HG02938 (cell line): ENCODE results near the gene ACBD5.
"Not testable (repeated sequence)": the region's sequence is repeated elsewhere in the genome, so short reads cannot be mapped to it uniquely, and the experiment has no call there.

Experiments
- ATAC-seq: cut with Tn5 transposase; IDR thresholded peaks from one replicate; pipeline ENCODE4 v1.9.1; 2021; ENCODE audit warnings: mild to moderate bottlenecking, moderate library complexity; ENCODE audit not compliant: unreplicated experiment

The ACBD5 gene, protein sequence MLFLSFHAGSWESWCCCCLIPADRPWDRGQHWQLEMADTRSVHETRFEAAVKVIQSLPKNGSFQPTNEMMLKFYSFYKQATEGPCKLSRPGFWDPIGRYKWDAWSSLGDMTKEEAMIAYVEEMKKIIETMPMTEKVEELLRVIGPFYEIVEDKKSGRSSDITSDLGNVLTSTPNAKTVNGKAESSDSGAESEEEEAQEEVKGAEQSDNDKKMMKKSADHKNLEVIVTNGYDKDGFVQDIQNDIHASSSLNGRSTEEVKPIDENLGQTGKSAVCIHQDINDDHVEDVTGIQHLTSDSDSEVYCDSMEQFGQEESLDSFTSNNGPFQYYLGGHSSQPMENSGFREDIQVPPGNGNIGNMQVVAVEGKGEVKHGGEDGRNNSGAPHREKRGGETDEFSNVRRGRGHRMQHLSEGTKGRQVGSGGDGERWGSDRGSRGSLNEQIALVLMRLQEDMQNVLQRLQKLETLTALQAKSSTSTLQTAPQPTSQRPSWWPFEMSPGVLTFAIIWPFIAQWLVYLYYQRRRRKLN

DNA sequence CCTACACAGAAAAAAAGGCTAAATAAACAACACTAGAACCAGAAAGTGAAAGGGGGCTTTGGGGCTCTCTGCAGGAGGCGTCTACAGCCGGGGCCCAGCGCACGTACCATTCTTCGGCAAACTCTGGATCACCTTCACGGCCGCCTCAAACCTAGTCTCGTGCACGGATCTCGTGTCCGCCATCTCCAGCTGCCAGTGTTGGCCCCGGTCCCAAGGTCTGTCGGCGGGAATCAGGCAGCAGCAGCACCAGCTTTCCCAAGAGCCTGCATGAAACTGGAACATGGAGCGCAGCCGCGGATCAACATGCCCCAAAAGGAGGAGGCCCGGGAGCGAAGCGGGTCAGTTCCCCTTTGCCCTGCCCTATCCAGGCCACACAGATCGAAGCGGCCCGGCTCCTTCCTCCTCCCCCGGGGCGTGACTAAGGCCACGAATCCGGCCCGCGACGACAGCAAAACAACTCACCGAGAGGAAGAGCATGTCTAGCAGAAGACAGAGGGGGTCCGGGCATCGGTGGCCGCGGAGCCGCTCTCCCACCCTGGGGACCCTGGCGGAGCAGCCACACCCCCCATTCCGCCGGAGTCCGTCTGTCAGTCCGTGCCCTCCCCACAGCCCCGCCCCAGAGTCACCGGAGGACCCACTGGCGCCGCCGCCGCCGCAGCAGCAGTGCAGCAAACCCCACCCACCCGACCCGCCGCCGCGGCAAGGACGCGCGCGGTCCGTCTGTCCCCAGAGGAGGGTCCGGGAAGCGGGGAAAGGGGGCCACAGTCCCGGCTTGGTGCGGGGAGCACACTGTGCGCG is at the start of gene ACBD5:
Gene ACBD5 (minus strand): TSS at position 586 of the 798 bp plus-strand sequence. CDS start 109 bp downstream, at position 477.
- ATAC-seq, result peak; percentile 44

DNA sequence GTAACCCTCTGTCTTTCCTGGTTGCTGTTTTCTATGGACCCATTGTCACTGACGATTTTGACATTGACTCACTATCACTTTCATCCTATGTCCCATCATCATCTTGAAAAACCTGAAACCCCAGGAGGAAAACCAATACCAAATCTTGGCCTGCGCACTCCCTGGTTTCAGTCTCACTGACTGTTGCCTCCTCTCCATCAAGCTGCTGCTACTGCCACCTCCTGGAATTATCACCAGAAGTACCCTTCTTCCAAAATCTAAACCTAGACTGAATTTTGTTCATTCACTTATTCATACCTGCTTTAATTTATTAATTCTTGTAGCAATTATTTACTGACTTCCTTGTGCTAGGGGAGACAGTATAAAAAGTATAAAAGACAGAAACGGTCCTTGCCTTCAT is 44.5 kb upstream of the ACBD5 start:
- no peak for ATAC-seq

DNA sequence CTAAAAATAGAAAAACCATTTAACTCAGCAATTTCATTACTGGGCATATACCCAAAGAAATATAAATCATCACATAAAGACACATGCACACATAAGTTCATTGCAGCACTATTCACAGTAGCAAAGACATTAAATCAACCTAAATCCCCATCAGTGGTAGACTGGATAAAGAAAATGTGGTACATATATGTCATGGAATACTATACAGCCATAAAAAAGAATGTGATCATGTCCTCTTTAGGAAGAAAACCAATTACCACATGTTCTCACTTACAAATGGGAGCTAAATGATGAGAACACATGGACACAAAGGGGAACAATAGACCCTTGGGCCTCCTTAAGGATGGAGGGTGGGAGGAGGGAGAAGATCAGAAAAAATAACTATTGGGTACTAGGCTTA is 36.0 kb upstream of the ACBD5 start:
- ATAC-seq, result no peak

DNA sequence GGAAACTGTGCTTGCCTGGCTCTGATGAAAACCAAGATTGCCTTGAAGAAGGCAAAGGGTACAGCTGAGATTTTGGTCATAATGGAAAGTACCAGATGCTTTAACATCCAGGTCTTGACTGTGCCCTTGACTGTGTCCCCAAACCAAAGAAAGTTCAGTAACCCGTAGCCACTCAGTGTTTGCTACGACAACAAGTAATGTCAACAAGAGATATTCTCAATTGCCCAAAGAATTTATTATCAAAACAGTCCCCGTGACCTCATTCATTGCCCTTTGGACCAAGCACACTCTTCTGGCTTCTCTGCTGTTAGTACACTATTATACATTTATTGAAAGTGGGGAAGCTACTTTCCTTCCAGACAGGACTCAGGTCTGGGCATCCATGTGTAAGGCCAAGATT is 25.4 kb upstream of the ACBD5 start:
- not testable (repeated sequence) for ATAC-seq

DNA sequence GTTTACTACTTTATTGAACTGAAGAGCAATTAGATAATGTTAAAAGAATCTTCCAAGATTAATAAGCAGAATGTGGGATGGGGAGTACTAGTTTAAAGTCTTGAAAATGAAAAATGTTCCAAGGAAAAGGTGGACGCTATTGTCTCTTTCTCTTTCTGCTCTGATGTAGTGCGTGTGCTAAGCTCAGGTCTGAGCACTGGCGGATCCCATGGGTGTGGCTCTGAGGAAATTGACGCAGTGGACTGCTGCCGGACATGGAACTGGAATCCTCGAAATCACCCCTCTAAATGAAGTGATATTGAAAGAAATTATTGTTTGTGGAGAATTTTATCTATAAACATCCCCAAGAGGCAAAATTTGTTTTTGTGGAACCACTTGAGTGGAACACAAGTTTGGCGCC is 22.2 kb upstream of the ACBD5 start:
- ATAC-seq, result not testable (repeated sequence)

DNA sequence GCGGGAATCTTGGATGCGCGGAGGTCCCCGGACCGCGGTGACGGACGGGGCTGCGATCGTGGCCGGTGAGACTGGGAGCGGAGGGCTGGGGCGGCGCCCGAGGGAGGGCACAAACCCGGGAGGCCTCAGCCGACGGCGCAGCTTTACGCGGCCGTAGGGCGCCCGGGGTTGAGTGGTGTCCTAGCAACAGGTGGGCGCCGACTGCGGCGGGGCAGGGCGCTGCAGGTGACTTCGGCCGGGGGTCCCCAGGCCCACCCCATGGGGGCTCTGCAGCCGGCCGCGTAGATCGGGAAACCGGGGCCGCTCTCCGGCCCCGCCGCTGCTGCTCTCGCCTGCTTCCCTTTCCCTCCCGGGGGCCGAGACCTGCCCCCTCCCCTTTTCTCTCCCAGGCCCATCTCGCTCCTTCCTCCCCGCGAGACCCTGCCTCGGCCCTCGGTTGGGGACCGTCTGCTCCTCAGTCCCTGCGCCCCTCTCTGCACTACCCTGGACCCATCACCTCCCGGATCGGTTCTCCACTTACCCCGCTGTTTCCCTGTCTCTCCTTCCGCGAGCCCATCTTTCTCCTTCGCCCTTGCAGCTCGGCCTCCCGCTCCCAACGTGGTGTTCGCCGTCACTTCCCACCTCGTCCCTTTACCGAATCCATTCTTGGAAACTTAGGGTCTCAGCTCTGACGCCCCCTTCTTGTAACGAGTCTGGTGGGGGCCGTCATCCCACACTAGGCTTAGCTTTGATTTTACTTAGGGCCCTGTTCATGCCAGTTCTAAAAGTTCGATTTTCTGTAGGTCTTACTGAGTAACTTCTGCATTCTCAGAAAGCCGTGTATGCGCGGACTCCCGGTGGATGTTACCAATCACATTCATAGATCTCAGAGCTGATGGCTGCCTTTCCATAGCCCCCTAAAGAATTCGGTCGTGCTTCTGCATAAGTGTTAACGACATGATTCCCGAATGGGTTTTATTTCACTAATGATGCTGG is 18.5 kb upstream of the ACBD5 start:
- ATAC-seq, result no peak

DNA sequence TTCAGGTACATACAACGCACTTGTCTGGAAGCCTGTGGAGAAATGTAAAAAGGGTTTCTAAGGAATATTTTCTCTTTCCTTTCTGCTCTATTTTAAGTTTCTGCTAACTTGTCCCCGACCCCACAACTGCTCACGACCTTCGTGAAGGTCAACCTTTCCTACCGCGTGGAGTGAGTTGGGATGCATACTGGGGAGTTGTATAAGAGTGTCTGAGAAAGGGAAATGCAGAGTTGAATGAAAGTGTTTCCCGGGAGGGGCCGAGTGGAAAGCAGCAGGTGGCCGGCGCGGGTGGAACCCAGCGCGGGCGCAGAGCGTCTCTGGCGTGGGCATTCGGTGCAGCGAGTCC is 17.9 kb upstream of the ACBD5 start:
- ATAC-seq, result no peak

DNA sequence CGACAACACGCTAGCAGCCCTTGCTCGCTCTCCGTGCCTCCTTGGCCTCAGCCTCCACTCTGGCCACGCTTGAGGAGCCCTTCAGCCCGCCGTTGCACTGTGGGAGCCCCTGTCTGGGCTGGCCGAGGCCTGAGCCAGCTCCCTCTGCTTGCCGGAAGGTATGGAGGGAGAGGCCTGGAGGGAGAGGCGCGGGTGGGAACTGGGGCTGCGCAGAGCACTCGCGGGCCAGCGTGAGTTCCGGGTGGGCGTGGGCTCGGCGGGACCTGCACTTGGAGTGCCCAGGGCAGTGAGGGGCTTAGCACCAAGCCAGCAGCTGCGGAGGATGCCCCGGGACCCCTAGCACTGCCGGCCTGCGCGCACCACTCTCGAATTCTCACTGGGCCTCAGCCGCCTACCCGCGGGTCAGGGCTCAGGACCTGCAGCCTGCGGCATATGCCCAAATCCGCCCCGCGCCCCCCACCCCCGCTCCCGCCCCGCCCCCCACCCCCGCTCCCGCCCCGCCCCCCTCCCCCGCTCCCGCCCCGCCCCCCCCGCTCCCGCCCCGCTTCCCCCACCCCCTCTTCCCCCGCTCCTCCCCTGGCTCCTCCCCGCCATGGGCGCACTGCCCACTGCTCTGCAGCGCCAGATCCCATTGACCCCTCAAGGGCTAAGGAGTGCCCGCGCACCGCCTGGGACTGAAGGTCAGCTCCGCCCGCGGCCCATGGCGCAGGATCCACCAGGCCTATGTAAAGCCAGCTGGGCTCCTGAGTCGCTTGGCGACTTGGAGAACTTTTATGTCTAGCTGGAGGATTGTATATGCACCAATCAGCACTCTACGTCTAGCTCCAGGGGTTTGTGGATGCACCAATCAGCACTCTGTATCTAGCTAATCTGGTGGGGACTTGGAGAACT is 15.9 kb upstream of the ACBD5 start:
- ATAC-seq, result no peak

DNA sequence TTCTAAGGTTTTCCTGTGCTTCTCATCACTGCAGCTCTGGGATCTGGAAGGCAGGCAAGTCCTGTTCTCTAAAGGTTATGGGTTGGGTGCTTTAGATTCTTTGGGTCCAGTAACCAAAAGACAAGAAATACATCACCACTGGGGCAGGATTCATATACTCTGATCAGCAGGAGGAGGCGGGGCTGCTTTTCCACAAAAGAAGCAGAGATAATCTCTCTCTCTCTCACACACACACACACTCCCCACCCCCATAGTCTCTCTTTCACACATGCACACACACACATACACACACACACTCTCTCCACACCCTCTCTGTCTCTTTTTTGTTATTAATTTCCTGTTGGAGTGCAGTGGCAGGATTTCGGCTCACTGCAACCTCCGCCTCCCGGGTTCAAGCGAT is 13.0 kb upstream of the ACBD5 start:
- no peak for ATAC-seq

DNA sequence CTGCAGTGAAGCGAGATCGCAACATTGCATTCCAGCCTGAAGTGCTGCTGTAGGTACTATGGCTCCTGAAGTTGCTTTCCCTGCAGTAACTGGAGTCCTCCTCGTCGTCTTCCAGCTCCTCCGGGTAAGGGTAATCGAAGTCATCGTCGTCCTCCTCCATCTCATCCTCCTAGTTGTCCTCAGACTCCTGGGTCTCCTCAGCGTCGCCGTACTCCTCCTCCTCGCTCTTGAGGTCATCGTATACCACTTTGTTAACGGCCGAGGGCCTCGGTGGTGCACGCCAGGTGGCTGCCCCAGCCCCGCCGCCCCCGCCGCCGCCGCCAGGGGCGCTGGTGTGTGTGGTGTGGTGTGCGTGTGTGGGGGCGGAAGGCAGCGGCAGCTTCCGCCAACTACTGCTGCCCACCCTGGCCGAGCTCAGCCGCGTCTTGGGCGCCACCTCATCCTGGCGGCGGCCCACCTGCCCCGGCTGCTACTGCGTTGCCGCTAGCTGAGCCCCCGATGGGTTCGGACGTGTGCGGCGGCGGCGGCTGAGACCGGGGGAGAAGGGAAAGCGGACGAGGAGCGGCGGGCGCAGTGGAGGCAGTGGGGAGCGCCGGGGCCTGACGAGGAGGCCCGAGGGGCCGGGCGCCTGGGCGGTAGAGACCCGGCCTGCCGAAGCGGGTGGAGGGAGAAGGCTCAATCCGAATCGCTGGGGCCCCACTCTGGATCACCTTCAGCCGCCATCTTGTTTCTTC is 11.8 kb upstream of the ACBD5 start:
- ATAC-seq, result peak; percentile 96

DNA sequence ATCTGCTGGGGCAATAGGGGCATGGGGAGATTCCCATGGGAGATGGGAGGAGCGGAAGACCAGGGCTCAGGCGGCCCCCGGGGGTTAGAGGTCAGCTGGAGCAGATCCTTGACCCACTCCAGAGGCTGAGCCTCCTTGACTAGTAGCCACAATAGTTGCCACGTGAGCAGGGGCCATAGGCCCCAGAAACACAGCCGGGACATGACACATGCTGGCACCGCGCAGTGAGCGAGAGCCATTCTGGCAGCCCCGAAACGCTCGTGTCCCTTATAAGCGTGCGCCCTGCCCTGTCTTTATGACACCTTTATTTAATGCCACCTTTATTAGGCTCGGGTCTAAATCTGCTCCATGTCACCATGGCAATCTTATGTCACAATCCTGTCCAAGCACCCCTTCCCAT is 11.0 kb upstream of the ACBD5 start:
- ATAC-seq, result no peak

DNA sequence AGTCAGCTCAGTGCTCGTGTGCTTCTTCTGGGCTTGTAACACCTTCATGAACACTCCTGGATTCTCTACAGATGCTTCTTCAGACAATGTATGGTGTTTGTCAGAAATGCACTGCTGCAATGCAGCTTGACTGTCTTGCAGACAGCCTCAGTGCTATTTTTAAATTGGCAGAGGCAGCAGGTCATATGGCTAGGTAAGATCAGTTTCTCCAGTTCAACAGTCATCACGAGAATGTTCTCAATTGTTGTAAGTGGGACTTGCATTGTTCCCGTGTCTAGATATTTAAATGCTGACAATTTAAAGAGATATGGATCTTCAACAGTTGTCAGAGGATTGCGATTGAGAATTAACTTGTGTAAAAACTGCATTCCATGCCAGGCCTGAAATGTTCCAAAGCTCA is 7.6 kb upstream of the ACBD5 start:
- no peak for ATAC-seq

DNA sequence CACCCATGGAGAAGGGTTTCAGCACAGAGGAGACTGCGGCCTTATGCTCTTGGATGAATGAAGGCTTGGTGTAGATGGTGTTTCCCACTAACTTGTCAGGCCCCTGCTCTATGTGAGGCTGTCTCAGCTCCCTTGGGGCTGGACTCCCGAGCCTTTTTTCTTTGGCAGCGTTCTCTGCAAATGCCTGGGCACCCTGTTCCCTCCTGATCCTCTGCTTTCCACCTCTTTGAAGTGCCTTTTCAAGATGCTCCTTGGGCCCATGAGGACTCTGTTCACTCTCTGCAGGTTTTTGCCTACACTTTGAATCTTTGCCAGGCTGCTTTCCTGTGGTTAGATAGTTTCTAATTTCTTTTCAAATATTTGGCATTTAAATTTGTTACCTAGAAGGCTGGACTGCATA is 6.8 kb upstream of the ACBD5 start:
- ATAC-seq, result no peak

DNA sequence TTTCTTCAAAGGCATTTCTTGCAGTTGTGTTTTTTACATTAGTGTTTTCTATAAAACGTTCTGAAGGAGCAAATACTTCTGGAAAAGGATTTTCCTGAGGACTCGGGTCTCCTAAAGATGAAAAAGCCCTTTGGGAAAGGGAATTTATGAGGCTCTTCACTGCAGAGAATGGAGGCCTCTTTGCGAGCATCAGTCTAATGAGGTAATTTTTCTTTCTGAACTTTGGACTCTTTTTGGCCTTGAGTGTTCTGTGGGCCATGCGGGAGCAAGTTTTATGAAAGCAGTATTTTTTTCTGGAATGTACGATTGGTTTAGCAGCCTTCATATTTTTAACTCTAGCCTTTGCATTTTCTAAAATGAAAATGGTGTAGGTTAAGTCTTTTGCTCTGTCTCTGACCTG is 6.4 kb upstream of the ACBD5 start:
- no peak for ATAC-seq

DNA sequence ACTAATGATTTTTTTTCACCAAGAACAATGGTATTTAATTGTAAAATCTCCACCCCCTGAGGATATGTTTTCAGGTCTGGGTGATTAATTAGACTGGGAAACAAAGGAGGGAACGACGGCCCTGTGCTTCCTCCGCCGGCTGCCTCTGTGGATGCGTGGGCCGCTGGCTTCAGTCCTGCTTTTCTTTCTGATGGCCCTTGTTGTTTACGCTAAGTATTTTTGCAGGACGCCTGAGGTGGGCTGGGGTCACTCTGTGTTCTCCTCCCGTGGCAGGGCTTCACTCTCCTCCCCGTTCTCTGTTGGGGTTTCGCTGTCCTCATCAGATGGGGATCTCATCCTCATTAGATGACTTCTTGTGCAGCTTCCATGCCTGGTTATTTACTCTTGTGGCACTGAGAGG is 5.2 kb upstream of the ACBD5 start:
- ATAC-seq, result no peak

DNA sequence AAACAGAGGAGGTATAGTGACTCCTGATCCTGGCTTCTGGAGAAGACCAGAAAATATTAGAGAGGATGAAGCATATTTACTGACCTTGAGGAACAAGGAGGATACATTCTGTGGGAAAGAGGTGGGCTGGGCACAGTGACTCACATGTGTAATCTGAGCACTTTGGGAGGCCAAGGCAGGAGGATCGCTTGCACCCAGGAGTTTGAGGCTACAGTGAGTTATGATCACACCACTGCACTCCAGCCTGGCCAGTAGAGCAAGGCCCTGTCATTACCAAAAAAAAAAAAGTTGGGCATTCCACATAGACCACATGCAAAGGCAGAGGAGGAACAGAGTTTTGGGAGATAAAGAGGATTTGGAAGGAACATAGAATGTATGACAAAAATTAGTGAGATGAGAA is 4.4 kb upstream of the ACBD5 start:
- ATAC-seq, result no peak

DNA sequence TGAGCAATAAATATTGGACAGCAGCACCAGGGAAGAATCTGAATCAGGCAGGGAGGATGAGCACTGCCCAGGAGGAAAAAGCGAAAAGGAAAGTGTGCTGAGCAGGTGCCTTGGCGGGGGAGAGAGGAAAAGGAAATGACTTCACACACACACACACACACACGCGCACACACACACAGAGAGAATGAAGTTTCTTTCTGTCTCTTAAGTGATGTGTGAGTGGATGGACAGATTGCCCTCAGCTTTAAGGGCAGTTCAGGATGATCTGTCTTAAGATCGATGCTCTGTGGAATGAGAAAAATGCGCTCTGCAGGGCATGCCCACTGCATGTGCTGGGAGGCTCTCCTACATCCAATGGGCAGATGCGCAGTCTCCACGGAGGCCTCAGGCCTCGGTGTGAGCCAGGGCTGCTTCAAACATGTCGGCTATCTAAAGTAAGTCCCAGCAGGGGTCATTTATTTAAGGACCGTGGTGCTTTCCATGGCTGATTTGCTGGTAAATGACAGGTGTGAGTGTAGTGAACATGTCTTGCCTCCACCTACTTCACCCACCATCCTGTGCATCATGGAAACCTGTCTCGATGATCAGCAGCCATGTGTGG is 2.5 kb upstream of the ACBD5 start:
- peak; percentile 29 for ATAC-seq

DNA sequence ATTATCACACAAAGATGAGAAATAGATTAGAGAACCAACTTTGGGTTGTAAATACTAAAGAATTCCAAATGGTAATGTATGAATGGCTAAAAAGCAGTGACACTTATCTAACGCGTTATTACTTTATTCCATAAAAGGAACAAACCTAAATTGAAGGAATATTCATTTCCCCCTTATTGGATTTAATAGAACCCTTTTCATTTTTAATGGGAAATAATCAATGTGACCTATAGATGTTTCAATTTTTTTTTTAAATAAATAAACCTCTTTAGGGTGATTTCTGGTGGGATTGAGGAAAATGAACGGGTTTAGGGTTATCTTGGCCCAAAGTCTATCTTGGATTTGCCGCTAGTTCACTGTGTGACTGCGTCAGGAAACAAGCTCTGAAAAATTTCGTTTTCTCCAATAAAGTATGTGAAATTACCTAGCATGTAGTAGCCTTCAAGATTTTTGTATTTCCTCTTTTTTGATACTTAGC is 1.9 kb upstream of the ACBD5 start:
- ATAC-seq, result peak; percentile 0
